ENCODE data around the gene CNGA3.
"Not testable (repeated sequence)": the region's sequence is repeated elsewhere in the genome, so short reads cannot be mapped to it uniquely, and the experiment has no call there.

Gene CNGA3

DNA sequence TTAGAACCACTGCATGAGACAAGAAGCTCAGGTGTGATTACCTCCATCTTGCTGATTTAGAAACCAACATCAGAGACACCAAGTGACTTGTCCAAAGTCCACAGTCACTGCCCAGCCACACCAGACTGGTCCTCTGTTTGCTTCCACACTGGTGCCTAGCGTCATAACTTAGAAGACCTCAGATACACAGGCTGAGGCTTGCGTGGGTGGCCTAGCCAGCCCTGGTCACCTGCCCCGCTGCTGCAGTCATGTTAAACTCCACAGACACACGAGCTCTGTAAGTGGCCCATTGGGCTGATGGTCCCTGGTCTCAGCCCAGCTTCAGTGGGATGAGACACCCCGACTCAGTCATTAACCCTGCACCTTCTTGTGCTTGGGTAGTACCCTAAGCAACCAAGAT, 47.1 kb downstream of the CNGA3 start:
- Histone ChIP-seq H3K9ac (no peak overlapping the region), H3K36me3 (no peaks in the 10 kb centered on the region), H3K27me3 (no peaks in the 10 kb centered on the region), H3K4me3 (no peak overlapping the region), H3K4me2 (no peak overlapping the region), H3K4me1 (no peaks in the 10 kb centered on the region), H3K27ac (no peak overlapping the region), H3K9me3 (no peaks in the 10 kb centered on the region), H4K20me1 (no peaks in the 10 kb centered on the region)
- no peak for TF ChIP-seq Cebpa-rat (IDR thresholded peaks at IDR 0.05)

DNA sequence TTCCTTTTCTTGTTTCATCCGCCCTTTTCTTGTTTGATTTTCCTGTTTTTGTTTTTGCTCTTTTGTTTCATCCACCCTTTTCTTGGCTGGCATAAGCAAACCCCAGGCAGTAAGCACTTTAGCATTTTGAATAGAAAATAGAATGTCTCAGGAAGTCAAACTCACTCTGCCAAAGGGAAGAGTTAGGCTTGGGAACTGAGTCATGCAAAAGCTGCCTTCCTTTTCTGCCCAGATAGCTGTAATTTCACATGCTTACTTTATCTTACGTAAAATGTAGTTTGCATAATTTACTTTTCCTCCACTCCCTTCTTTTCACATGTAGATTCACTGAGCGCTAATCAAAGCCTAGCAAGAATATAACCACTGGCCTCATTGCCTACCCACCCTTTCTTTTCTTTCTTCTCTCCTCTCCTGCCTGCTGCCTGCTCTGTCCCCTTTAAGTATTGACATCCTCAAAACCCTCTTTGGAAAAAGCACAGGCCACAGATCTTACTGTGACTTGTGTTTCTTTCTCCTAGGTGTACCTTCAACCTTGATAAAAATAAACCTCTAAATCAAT, 48.4 kb downstream of the CNGA3 start:
- no peak for TF ChIP-seq Cebpa-rat (IDR thresholded peaks at IDR 0.05)
- Histone ChIP-seq H3K27ac (no peak overlapping the region), H3K9ac (no peak overlapping the region), H4K20me1 (no peaks in the 10 kb centered on the region), H3K36me3 (no peaks in the 10 kb centered on the region), H3K4me1 (no peaks in the 10 kb centered on the region), H3K27me3 (no peaks in the 10 kb centered on the region), H3K4me3 (no peak overlapping the region), H3K4me2 (no peak overlapping the region), H3K9me3 (no peaks in the 10 kb centered on the region)

DNA sequence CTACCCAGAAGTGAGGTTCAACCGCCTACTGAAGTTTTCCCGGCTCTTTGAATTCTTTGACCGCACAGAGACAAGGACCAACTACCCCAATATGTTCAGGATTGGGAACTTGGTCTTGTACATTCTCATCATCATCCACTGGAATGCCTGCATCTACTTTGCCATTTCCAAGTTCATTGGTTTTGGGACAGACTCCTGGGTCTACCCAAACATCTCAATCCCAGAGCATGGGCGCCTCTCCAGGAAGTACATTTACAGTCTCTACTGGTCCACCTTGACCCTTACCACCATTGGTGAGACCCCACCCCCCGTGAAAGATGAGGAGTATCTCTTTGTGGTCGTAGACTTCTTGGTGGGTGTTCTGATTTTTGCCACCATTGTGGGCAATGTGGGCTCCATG, 49.7 kb downstream of the CNGA3 start:
- Histone ChIP-seq H4K20me1 (no peaks in the 10 kb centered on the region), H3K27ac (no peak overlapping the region), H3K4me1 (no peaks in the 10 kb centered on the region), H3K36me3 (no peaks in the 10 kb centered on the region), H3K9ac (no peak overlapping the region), H3K4me2 (no peak overlapping the region), H3K4me3 (no peak overlapping the region), H3K27me3 (no peaks in the 10 kb centered on the region), H3K9me3 (no peaks in the 10 kb centered on the region)
- TF ChIP-seq Cebpa-rat (IDR thresholded peaks at IDR 0.05), result no peak

DNA sequence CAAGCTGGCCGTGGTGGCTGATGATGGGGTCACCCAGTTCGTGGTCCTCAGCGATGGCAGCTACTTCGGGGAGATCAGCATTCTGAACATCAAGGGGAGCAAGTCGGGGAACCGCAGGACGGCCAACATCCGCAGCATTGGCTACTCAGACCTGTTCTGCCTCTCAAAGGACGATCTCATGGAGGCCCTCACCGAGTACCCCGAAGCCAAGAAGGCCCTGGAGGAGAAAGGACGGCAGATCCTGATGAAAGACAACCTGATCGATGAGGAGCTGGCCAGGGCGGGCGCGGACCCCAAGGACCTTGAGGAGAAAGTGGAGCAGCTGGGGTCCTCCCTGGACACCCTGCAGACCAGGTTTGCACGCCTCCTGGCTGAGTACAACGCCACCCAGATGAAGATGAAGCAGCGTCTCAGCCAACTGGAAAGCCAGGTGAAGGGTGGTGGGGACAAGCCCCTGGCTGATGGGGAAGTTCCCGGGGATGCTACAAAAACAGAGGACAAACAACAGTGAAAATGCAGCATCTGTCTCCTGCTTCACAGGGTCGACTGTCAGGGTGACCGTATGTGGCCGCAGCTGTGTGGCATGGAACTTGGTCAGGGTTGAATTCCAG, 50.6 kb downstream of the CNGA3 start:
- no peak overlapping the region for H3K4me2 ChIP-seq
- TF ChIP-seq Cebpa-rat (IDR thresholded peaks at IDR 0.05), result no peak
- H3K4me3 ChIP-seq, result no peak overlapping the region
- no peaks in the 10 kb centered on the region for H3K4me1 ChIP-seq
- H3K27me3 ChIP-seq, result no peaks in the 10 kb centered on the region
- no peaks in the 10 kb centered on the region for H3K36me3 ChIP-seq
- H3K9ac ChIP-seq, result no peak overlapping the region
- no peak overlapping the region for H3K27ac ChIP-seq
- H3K9me3 ChIP-seq, result no peaks in the 10 kb centered on the region
- no peaks in the 10 kb centered on the region for H4K20me1 ChIP-seq

DNA sequence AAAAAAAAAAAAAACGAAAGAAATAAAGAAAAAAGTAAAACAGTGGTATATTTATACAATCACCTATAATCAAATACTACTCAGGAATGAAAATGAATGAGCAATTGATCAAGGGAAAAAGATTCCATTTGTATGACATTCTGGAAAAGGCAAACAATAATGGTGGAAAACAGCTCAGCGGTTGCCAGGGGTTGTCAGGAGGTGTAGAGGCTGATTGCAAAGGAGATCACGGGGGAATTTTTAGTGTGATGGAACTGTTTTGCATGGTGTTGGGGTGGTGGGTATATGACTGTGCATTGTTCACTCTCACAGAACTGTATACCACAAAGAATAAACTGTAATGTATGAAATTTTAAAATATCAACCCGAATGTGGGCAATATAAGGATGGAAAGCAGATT, 52.9 kb downstream of the CNGA3 start:
- no peak overlapping the region for H3K27ac ChIP-seq
- no peaks in the 10 kb centered on the region for H4K20me1 ChIP-seq
- H3K4me3 ChIP-seq, result no peak overlapping the region
- no peaks in the 10 kb centered on the region for H3K27me3 ChIP-seq
- H3K36me3 ChIP-seq, result no peaks in the 10 kb centered on the region
- H3K9ac ChIP-seq, result no peak overlapping the region
- no peaks in the 10 kb centered on the region for H3K9me3 ChIP-seq
- no peak overlapping the region for H3K4me2 ChIP-seq
- H3K4me1 ChIP-seq, result no peaks in the 10 kb centered on the region
- TF ChIP-seq Cebpa-rat (IDR thresholded peaks at IDR 0.05), result no peak

DNA sequence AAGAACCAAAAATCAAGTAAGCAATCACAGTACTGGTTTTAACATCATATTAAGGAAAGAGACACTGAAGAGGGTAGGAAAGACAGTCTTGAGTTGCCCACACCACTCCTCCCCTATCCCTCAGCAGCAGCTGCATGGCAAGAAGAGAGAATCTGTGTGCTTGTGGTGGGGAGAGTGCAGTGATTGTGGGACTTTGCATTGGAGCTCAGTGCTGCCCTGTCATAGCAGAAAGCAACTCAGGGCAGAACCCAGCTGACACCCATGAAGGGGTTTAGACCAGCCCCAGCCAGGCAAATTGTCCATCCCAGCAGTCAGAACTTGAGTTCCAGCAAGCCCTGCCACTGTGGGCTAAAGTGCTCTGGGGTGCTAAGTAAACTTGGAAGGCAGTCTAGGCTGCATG, 57.6 kb downstream of the CNGA3 start:
- no peak overlapping the region for H3K27ac ChIP-seq
- H3K4me2 ChIP-seq, result no peak overlapping the region
- no peak overlapping the region for H3K4me3 ChIP-seq
- TF ChIP-seq Cebpa-rat (IDR thresholded peaks at IDR 0.05), result no peak
- H4K20me1 ChIP-seq, result no peaks in the 10 kb centered on the region
- H3K27me3 ChIP-seq, result no peaks in the 10 kb centered on the region
- no peaks in the 10 kb centered on the region for H3K36me3 ChIP-seq
- H3K4me1 ChIP-seq, result no peaks in the 10 kb centered on the region
- no peak overlapping the region for H3K9ac ChIP-seq
- no peaks in the 10 kb centered on the region for H3K9me3 ChIP-seq

DNA sequence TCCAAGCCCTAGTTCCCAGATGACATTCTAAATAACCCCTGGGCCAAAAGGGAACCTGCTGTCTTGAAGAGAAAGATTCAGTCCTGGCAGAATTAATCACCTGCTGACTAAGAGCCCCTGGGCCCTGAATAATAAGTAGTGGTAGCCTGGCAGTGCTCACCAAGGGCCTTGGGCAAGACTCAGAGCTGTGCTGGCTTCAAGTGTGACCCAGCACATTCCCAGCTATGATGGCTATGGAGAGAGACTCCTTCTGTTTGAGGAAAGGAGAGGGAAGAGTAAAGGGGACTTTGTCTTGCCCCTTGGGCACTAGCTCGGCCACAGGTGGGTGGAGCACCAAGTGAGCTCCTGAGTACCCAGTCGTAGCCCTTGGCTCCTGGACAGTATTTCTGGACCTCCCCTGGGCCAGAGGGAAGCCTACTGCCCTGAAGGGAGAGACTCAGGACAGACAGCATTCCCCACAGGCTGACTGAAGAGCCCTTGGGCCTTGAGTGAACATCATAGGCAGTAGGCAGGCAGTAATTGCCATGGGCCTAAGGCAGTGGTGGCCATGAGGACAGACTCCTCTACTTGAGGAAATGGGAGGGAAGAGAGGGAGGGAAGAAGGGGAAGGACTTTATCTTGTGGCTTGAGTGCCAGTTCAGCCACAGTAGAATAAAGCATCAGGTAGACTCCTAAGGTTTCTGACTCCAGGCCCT, 58.4 kb downstream of the CNGA3 start:
- H3K4me1 ChIP-seq, result no peaks in the 10 kb centered on the region
- no peak overlapping the region for H3K4me3 ChIP-seq
- no peak overlapping the region for H3K27ac ChIP-seq
- no peak for TF ChIP-seq Cebpa-rat (IDR thresholded peaks at IDR 0.05)
- H3K4me2 ChIP-seq, result no peak overlapping the region
- H4K20me1 ChIP-seq, result no peaks in the 10 kb centered on the region
- no peak overlapping the region for H3K9ac ChIP-seq
- H3K9me3 ChIP-seq, result no peaks in the 10 kb centered on the region
- no peaks in the 10 kb centered on the region for H3K36me3 ChIP-seq
- no peaks in the 10 kb centered on the region for H3K27me3 ChIP-seq

DNA sequence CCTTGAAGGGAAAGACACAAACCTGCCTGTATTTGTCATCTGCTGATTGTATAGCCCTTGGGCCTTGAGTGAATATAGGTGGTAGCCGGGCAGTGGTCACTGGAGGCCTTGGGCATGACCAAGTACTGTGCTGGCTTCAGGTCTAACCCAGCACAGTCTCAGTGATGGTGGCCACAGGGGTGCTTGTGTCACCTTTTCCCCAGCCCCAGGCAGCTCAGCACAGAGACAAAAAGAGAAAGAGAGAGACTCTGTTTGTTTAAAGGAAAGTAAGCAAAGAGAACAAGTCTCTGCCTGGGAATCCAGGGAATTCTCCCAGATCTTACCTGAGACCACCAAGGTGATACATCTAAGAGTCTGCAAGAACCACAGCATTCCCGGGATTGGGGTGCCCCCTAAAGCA, 59.0 kb downstream of the CNGA3 start:
- no peak for TF ChIP-seq Cebpa-rat (IDR thresholded peaks at IDR 0.05)
- Histone ChIP-seq H3K9me3 (no peaks in the 10 kb centered on the region), H3K36me3 (no peaks in the 10 kb centered on the region)

DNA sequence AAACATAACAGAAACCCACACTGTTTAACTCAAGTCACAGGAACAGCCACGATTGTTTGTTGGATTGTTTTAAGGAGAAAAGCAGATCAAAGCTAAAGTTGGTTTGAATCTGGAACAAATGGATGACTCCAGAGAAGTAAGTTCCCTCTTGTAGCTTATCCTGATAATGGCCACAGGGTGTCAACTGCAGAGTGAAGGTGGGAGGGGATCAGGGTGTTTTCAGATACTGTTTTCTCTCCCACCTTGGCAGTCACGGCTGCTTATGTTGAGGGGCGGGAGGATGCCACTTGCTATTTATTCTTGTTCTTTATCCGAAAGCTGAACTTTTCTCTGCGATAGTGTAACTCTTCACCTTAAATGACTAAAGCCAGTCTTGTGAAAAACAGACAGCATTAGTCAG, 61.9 kb downstream of the CNGA3 start:
- Histone ChIP-seq H4K20me1 (no peaks in the 10 kb centered on the region), H3K27me3 (no peaks in the 10 kb centered on the region), H3K36me3 (no peaks in the 10 kb centered on the region), H3K27ac (no peak overlapping the region), H3K4me2 (no peak overlapping the region), H3K4me1 (no peaks in the 10 kb centered on the region), H3K9ac (no peak overlapping the region), H3K4me3 (no peak overlapping the region), H3K9me3 (no peaks in the 10 kb centered on the region)
- no peak for TF ChIP-seq Cebpa-rat (IDR thresholded peaks at IDR 0.05)

More for the DNA sequence above, 59.0 kb downstream of the CNGA3 start:
- Histone ChIP-seq H3K4me1 (no peaks in the 10 kb centered on the region), H3K27me3 (no peaks in the 10 kb centered on the region), H3K9ac (no peak overlapping the region), H3K4me3 (no peak overlapping the region), H3K4me2 (no peak overlapping the region), H3K27ac (no peak overlapping the region), H4K20me1 (no peaks in the 10 kb centered on the region)

DNA sequence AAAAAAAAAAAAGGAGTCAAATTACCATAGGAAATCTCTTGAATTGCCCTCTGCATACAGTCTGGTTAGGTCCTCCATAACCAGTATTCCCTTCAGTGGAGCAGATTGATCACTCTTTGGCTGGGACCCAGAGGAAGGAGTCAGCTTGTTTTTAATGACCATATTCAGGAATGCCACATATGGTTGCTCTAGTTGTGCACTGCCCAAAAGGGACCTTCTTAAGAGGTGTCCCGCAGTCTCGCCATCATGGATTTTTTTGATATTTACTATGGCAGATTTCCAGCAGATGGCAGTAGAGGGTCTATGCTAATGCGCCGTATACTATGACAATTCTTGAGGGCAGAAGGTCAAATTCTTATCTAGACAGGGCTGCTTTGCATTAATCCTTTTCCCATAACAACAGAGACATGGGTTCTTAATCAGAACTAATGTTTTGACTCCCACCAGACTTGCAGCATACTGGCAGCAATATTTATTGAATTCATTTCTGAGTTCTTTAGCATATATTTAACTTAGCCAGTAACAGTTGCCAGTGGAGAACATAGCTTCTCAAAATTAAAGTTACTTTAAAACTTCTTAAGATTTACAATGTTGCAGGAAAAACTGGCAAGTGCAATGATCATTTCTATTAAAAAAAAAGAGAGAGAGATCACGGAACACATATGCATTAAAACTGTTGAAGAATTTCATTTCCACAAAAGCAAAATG, 66.6 kb downstream of the CNGA3 start:
- Histone ChIP-seq H3K9ac (no peak overlapping the region), H3K36me3 (no peaks in the 10 kb centered on the region), H3K4me1 (no peaks in the 10 kb centered on the region), H4K20me1 (no peaks in the 10 kb centered on the region), H3K27me3 (no peaks in the 10 kb centered on the region), H3K9me3 (peaks cover 16% of the 10 kb centered on the region), H3K4me2 (no peak overlapping the region), H3K27ac (no peak overlapping the region), H3K4me3 (no peak overlapping the region)
- TF ChIP-seq Cebpa-rat (IDR thresholded peaks at IDR 0.05), result no peak

DNA sequence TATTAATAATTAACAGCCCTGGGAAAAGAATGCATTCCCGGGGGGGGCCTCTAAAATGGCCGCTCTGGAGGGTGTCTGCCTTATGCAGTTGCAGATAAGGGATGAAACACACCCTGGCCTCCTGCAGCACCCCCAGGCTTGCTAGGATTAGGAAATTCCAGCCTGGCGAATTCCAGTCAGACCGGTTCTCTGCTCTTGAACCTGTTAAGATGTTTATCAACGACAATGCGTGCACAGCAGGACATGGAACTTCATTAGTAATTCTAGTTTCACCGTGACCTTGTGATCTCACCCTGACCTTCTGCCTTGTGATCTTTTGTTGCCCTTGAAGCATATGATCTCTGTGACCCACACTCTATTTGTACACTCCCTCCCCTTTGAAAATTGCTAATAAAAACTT, 68.0 kb downstream of the CNGA3 start:
- H3K9ac ChIP-seq, H3K36me3 ChIP-seq, H3K4me2 ChIP-seq, H3K4me3 ChIP-seq, H4K20me1 ChIP-seq, H3K27me3 ChIP-seq, H3K4me1 ChIP-seq, H3K27ac ChIP-seq: not testable (repeated sequence)
- H3K9me3 ChIP-seq, result peaks cover 16% of the 10 kb centered on the region

DNA sequence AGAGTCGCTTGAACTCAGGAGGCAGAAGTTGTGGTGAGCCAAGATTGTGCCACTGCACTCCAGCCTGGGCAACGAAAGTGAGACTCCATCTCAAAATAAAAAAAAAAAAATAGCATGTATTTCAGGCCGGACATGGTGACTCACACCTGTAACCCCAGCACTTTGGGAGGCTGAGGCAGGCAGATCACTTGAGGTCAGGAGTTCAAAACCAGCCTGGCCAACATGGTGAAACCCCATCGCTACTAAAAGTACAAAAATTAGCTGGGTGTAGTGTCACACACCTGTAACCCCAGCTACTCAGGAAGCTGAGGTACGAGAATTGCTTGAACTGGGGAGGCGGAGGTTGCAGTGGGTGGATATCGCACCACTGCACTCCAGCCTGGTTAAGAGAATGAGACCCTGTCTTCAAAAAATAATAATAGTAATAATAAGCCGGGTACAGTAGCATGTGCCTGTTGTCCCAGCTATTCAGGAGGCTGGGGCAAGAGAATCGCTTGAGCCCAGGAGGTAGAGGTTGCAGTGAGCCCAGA, 69.5 kb downstream of the CNGA3 start:
- H3K4me1 ChIP-seq, H3K36me3 ChIP-seq, H4K20me1 ChIP-seq, H3K4me3 ChIP-seq, H3K4me2 ChIP-seq, H3K9ac ChIP-seq, H3K27me3 ChIP-seq, H3K27ac ChIP-seq: not testable (repeated sequence)
- H3K9me3 ChIP-seq, result peaks cover 16% of the 10 kb centered on the region

Measured in BLaER1 (cell line).